ENCODE results near the gene DMRT2.

DMRT2 gene

DNA sequence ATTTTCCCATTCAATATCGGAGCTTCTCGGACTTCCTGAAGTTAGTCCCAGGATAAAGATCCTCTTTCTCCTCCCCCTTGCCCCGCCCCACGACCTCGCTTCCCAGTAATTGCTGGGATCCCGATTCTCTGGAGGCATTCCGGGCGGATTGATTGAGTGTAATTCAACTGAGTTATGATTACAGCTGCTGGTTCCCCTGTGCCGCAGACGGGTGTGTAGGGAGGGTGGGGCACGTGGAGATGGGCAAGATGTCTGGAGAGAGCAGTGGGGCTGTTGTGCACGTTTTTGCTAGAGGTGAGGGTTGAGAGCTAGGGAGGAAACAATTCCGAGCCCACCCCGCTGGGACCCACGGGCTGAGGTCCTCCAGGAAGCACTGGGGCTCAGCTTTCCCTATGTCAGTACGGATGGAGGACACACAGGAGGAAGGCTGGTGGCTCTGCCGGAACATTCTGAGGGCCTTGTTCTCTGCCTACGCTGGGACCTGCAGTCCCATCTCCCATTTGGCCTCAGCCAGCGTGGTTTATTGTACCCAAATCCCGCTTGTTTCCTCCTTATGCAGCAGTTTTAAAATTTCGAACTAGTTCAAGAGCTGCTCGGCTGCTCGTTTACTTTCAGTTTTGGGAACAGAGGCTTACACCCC, 2.4 kb upstream of the DMRT2 start:
- DNase-seq (ENCODE audit: low read depth) = no peak

DNA sequence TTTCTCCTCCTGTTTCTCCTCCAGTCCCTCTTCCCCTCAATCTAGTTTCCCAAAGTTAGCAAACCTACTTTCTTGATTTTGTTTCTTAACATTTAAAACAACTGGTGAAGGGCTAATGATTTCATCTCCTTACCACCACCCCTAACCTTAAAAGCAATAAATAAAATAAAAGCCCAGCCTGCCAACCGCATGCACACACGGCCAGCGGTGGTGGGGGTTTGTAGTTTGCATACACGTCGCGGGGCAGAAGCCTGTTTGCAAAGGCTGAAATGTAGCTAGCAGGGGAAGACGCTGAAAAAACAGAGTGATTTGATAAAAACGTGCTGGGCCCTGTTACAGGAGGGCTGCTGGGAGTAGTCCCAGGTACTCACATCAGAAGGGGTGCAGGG, 1.9 kb upstream of the DMRT2 start:
- no peak for DNase-seq (ENCODE audit: low read depth)

DNA sequence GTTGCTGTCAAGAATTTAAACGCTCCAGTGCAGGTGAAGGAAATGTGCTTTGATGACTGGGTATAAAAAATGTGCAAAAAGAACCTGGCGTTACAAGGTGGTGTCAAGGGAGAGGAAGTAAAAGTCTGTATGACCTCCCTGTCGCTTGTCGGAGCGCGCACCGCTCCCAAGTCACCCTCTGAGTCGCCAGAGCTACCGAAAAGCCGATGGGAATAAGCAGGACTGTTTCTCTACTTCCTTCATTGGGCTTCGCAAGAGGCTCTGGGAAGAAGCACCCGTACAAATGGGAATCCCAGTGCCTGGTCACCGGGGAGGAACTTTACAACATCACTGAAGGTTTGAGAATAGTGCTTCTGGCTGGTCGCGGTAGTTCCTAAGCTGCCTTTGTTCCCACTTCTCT, 1.3 kb upstream of the DMRT2 start:
- DNase-seq (ENCODE audit: low read depth) = no peak

DNA sequence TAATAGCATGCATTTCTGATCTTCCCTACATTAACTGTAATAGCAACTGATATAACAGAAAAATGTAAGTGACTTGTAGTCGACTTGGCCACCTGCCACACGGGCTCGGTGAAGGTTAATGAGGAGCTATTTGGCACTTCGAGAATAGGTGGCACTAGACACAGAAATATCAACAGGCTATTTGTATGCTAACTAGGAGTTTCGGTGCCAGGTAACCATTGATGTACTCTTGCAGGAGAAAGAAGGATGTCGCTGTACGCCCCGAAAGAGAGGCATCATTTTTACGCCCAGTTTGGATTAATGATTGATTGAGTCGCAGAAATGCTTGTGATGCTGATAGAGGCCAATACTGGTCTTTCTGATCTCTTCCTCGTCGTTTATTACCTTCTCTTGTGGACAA, 516 bp upstream of the DMRT2 start:
- no peak for DNase-seq (ENCODE audit: low read depth)

DNA sequence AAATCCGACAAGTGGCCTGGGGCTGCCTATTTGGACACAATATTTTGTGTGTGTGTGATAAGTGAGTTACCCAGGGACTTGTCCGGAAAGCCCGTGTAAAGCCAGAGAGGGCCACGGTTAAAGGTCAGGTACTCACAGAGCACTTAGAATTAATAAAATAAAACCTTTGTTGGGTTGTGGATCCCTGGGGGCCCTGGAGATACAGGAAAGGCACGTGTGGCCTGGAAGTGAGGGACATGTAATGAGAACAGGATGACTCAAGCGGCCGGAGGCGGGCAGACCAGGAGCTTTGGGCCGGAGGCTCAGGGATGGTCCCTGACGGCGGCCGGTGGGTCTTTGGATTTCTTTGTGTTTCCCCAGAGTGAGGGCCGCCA, 1.0 kb downstream of the DMRT2 start:
- no peak for DNase-seq (ENCODE audit: low read depth)

DNA sequence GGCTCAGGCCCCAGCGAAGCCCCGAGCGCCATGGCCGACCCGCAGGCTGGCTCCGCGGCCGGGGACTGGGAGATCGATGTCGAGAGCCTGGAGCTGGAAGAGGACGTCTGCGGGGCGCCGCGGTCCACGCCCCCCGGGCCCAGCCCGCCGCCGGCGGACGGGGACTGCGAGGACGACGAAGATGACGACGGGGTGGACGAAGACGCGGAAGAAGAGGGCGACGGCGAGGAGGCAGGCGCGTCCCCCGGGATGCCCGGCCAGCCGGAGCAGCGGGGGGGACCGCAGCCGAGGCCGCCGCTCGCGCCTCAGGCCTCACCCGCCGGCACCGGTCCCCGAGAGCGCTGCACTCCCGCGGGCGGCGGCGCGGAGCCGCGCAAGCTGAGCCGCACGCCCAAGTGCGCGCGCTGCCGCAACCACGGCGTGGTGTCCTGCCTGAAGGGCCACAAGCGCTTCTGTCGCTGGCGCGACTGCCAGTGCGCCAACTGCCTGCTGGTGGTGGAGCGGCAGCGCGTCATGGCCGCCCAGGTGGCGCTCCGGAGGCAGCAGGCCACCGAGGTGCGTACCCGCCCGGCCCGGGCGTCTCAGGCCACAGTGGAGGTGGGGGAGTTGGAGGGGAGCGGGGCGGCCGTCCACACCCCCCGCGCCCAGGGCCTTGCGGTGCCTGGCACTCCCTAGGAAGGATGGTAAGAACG, 1.6 kb downstream of the DMRT2 start:
- no peak for DNase-seq (ENCODE audit: low read depth)

DNA sequence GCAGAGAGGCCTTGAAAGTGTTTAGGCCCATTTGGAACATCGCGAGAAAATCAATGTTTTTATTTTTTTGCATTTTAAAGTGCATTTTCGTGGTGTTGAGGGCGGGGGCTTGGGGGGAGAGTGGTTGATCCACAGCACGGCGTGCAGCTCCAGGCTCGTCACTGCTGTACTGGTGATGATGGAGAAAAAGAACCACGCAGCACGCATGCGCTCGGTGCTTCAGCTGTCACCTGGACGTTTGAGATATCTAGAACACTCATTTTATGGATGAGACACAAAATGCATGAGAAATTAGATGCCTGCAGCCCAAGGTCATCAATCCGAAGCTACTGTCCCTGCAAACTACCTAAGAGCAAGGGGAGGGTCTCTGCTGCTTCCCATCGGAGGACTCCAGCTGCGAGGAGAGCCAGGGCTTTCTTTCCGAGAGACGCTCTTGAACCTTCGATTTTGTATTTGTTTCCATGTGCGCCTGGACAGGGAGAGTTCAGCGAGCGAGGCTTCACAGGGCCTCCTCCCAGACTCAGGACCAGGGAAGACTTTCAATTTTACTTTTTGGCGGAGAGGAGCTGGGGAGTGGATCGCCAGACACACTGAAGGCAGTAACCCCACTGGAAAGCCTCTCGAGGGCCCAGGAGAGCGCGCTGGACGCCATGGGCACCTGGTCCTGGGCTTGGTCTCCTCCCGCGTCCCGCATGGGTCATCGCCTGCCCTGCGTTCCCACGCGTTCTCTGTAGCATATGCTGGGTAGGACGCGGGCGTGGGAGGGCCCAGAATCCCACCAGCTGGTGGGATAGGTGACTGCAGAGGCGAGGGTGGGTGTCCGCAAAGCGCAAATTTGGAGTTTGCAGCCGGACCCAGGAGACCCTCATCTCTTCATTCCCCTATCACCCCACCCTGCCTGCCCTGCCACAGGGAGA, 2.5 kb downstream of the DMRT2 start:
- no peak for DNase-seq (ENCODE audit: low read depth)

DNA sequence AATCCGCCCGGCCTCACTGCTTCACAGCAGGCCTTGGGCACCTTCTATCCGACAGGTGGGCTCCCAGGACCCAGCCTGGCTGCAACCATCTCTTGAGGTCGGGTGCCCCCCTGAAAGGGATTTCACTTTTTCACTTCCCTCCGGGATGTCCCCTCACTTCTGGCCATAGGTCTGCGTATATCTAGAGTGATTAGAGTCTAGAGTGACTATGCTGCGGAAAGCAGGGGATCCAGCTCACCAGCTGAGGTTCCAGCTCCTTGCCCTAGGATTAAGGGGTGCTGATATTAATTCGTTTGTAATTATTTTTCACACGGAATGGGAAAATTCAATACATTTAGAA, 3.1 kb downstream of the DMRT2 start:
- DNase-seq (ENCODE audit: low read depth) = no peak

DNA sequence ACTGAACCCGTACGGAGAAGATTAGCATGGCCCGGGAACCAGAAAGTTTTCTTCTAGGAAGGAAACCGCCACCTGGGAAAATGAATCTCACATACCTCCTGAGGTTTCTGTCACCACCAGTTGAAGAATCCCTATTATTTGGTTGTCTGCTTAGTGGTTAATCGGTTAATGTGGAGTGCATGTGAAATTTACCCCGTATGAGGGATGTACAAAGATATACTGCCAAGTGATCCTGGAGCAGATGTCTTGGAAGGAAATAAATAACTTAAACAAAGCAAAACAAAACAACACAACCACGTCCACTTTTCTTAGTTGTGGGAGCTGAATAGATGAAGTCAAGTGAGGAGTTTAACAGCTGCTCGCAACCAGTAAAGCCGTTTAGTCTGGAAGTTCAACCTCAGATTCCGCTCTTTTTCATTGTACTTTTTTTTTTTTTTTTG, 3.8 kb downstream of the DMRT2 start:
- DNase-seq (ENCODE audit: low read depth) = no peak

DNA sequence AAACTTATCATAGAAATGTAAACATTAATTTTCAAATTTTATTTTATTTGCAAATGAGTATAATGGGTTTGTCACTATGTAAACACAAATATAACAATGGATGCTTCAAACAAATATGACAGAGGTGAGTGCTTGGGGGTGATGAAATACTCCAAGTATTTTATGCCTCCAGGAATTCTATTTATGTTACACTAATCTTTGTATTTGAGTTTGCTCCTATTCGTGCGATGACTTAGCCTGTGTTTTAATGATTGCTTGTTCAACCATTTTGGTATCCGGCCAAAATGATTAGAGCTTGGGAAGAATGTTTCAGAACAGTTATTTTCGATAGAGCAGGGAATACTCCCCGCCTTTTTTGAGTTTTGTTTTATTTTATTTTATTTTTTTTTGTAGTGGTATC, 5.0 kb downstream of the DMRT2 start:
- no peak for DNase-seq (ENCODE audit: low read depth)

DNA sequence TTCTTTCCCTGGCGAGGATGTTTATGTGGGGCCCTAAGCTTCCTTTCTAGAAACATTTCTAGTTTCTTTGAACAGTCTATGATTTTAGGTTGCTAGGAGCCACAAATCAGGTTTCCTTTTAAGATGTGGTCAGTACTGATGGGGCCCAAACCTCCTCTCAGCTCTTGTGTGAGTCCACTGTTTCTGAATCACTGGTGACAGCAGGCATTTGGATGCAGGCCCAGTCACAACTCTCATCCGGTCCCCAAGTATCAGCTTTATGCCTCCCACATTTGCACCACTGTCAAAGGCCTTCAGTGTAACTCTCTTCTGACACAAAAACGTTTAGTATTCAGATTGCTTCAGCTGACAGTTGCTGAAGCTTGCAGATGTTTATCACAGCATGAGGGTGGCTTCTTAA, 7.8 kb downstream of the DMRT2 start:
- no peak for DNase-seq (ENCODE audit: low read depth)

DNA sequence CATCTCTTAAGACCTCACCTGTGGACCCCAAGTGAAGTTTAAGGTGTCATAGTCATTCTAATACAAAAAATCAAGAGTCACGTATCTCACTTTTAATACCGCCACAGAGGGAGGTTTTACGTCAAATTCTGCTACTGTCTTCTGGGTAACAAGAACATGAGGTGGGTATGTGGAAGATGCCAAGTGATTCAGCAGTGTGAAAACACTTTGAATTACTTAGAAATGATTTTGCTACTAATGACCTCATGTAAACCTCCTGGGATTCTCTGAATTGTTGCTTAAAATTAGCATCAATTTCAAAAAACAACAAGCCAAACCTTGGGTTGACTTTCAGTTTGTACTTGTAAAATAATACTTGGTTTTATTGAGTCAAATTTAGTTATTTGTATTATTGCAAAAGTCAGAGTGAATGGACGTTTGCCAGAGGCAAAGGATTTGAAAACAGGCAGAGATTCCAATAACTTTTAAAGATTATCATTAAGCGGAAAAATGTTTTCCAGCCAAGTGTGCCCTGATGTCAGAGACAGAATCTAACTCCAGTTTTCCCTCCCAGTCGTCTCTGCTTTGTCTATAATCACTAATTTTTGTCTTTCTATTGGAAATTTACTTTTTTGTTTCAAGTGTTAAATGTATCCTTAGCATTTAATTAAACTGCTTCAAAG, 8.8 kb downstream of the DMRT2 start:
- DNase-seq (ENCODE audit: low read depth) = no peak

DNA sequence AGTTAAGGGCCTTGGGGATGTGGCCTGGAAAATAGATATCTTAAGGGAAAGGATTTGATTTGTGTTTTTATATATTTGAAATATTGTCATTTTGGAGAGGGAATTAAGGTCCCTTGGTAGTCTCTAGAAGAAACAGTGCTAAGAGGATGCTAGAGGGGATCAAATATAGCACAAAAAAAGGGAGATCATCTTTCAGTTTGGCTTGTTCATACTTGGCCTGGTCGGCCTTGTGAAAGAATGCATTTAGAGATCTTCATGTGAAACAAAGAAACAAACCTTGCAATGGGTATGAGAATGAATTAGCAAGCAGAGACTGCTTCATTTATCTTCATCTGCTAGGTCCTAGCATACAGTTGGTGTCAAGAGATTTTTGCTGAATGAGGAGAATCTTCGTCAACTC, 15.0 kb downstream of the DMRT2 start:
- DNase-seq (ENCODE audit: low read depth) = no peak

DNA sequence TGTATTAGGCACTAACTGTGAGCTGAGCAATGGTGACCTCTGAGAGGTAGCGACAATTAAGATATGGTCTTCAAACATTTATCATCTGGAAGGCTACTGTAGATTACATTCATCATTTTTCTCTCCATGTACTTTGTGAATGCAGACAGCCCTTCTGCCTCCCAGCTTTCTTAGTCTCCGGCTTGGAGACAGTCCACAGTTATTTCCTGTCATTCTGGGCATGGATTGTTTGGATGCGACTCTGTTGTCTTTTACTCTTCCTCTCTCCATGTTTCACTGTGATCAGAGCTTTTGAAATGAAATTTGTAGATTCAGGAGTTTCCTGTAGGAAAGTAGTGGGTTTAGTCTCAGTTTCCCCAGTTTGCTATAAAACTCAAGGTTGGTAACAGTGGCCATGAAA, 20.5 kb downstream of the DMRT2 start:
- DNase-seq (ENCODE audit: low read depth) = no peak

DNA sequence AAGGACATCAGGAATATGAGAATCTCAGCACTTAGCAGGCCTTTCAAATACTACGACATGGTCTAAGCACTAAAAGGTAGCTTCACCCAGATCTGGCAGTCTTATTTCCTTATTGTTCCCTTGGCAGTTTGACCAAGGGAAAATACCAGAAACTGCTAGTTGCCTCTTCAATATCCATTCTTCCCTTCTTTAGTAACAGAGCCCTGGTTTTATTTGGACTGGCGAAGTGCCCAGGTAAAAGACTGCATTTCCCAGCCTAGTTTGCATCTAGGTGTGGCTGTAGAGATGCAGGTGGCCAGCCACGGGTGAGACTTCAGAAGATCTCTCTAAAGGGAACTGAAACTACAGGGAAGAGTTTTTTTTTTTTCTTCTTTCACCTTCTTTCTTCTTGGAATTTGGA, 21.6 kb downstream of the DMRT2 start:
- no peak for DNase-seq (ENCODE audit: low read depth)

DNA sequence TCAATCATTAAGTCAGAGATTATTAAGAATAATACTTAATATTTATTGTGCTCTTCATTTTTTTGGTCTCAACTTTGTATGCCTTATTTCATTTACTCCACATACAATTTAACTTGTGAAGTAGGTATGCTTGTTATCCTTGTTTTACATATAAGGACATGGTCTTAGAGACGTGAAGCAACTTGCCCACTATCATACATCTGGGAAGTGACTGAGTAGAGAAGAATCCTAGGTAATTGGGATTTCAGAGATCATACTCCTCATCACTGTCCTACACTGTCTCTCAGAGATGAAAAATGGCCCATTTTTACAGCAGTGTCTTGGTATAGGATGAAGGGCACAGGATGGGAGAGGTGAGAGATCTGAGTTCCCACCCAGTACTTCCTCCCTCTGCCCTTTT, 23.3 kb downstream of the DMRT2 start:
- no peak for DNase-seq (ENCODE audit: low read depth)

DNA sequence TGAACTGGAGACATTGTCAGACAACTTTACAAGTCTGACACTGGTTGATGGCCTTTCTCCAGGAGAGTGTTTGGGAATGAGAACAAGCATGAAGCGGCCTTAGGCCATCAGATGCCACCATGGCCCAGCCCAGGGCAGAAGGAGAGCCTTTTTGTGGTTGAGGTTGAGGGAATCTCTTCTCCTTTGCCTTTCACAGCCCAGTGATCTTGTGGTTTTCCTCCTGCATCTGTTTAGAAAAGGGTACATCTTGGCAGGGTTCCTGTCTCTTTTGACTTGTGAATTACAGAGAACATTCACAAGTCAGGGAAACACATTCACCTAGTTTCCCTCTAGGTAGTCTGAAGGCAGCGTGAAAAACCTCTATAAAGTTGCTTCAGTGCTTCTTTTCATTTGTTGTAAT, 27.5 kb downstream of the DMRT2 start:
- DNase-seq (ENCODE audit: low read depth) = no peak

DNA sequence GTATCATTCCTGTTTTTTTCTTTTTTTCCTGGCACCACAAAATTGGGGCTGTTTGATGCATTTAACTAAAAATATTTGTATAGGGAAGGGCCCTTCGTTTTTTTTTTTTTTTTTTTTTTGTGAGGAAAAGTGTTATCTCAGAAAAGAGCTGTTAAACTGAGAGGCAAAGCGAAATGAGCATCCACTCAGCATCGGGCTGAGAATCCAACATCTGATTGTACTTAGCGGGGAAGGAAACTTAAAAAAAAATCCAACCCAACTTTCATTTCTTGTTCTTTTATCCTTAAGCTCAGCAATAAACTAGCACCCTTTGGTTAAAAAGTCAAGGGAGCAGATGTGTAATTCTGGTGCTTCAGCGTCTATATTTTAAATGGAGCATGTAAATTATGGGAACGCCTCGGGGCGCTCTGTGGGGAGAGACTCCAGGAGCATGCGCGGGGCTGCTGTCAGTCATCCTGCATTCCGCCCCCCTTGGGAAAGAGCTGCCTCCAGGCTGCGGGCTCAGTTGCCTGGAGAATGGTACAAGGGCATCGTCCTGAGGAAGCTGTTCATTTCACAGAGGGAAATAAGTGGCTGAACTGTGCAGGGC, 33.3 kb downstream of the DMRT2 start:
- no peak for DNase-seq (ENCODE audit: low read depth)

DNA sequence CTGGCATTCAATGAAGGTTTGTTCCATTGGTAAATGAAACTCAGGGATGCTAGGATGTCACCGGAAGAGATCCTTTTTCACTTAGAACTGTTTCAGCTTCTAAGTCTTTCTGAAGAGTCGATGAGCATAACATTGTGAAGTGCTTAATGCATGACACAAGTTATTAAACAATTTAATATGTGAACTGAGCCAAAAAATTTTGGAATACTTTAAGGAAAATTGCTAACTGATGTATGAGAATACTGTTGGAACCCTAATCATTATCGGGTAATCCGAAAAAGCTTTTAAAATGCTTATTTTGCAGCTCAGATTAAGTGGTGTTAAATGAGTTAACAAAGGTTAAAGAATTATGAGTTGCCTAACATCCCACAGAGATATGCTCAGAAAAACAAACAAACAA, 34.9 kb downstream of the DMRT2 start:
- no peak for DNase-seq (ENCODE audit: low read depth)

DNA sequence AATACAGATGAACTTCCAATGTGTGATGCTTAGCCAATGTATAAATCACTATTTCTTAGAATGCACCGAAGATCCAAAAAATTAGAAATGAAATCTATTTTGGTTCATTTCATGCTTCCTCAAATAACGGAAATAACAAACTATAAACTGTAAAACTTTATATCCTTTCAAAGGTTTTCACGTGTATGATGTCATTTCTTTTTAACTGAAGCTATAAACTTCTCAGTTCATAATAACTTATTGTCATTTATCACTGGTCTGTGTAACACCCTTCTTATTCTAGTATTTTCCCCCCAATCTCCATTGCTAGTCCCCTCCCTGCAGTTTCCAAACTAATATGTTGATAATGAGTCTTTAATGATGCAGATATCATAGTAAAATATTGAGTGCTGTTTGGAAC, 36.4 kb downstream of the DMRT2 start:
- DNase-seq (ENCODE audit: low read depth) = no peak

DNA sequence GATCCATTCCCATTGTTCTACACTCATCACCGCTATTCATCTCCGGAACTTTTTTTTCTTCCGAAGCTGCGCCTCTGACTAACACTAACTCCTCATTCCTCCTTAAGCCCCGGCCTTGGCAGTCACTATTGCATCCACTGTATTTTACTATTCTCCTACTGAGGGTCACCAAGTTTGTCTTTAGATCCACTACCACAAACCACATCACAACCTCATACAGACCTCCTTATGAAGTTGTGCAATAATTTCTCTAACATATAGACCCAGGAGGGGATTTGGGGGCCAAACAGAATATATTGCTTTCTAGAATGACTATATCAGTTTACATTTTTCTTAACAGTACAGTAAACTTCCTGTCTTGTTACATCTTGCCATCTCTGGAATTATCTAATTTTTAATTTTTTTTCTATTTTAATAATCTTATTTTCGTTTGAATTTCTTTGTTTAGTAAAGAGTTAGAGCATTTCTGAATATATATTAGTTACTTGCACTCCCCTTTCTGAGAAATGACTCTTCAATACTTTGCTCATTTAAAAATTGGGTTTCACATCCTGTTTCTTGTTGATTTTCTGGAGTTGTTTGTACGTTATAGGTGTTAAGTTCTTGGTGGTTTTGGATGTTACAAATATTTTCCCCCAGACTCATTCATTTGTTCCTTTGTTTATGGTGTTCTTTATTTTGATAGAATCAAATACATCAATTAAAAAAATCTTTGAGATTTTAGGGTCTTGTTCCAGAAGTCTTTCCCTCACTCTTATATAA, 37.1 kb downstream of the DMRT2 start:
- no peak for DNase-seq (ENCODE audit: low read depth)

DNA sequence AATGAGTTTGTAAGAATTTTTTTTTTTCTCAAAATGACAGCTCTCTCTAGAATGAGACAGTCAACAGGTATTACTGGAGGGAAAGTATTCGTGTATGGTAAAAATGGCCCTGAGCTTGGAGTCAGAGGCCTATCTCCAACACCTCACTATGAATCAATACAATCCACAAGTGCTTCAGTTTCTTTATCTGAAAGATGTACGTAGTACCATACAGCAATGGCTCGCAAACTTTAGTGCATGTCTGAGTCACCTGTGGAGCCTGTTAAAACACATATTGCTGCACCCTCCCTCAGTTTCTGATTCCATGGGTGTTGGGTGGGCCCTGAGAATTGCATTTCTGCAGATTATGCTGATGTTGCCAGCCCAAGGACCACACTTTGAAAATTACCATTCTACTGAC, 44.6 kb downstream of the DMRT2 start:
- DNase-seq (ENCODE audit: low read depth) = no peak

Data from activated T-cell treated with anti-CD3 and anti-CD28 coated beads for 24 hours (primary cell).